DMS 273 treated with DMSO at 0.1 percent for 48 hours (cell line): Measurements from ENCODE around the gene COL5A1.

ENCODE experiments used
- DNase-seq: peaks from one replicate; lab custom pipeline; 2025; lab: John Stamatoyannopoulos, UW

The COL5A1 gene

DNA sequence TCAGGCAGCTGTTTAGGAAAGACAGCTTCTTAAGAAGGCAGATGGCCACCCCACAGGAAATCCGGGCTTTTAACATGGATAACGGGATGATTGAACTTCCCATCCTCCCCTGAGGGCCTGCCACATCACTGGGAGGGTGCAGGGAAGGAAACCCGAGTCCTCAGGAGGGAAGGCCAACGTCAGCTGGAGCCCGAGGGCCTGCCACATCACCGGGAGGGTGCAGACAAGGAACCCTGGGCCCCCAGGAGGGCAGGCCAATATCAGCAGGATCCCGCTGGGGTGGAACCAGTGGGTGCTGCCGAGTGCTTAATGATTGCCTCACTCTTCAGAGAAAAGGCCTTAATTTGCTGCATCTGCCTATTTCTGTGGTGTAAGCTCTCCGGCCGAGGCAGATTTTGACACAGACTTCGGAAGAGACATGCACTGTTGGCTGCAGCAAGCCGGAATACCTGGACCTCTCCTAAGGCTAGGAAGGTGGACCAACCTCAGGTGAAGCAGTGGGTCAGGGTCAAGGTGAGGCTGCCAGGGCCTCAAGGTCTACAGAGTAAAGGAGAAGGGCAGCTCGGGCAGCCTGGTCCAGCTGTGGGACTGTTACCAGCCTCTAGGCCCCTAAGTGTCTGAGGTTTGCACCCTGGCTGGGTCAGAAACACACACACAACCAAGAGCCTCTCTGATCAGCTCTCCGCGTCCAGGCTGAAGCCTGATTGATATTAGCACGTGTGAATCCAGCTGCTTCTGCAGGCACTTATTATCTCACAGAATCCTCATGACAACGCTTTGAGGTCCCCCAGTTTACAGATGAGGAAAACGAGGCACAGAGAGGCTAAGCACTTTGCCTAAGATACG is 14.8 kb upstream of the COL5A1 start:
- no peak for DNase-seq

DNA sequence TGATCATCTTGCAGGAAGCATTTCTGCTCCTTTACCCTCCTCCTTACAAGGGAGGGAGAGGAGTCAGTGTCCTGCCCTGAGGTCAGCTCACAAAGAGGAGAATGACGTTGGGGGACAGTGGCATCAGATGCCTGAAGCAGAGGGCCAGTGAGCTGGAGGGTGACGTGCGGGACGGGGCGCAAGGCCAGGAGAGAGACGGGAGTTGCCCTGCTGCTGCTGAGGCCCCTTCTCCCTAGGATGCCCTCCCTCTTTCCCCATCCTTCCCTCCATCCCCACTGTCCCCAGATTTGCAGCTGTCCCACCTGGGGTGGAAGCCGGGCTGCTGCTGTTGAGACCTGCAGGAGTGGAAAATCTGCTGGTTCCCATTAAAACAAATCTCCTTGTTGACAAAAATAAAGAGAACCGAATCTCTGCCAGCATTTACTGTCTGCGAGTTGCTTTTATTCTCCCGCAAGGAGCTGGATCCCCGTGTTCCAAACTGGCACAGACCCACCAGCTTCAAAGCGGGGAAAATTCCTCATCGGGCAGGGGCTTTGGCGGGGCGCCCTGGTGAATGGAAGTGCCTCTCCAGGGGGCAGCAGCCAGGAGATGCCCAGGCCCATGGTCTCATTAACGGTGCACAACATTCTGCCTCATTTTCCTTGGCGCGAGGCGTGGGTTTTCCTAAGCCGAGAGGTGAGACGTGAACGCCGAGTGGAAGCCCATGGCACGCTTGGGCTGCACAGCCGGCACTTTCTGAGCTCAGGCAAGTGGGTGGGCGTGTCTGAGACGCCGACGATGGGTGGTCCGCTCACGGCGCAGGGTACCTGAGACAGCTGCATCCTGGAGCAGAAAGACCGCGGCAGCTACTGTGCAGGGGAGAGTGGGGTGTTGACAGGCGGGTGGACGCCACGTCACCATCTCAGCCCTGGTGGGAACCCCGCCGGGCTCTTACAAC is 13.9 kb upstream of the COL5A1 start:
- DNase-seq: no peak

- no peak for DNase-seq
Observed at GRCh38 chr9:134628354-134628736, 13.3 kb upstream of the COL5A1 start.

- no peak for DNase-seq
Observed at GRCh38 chr9:134629061-134629585, 12.5 kb upstream of the COL5A1 start.

DNA sequence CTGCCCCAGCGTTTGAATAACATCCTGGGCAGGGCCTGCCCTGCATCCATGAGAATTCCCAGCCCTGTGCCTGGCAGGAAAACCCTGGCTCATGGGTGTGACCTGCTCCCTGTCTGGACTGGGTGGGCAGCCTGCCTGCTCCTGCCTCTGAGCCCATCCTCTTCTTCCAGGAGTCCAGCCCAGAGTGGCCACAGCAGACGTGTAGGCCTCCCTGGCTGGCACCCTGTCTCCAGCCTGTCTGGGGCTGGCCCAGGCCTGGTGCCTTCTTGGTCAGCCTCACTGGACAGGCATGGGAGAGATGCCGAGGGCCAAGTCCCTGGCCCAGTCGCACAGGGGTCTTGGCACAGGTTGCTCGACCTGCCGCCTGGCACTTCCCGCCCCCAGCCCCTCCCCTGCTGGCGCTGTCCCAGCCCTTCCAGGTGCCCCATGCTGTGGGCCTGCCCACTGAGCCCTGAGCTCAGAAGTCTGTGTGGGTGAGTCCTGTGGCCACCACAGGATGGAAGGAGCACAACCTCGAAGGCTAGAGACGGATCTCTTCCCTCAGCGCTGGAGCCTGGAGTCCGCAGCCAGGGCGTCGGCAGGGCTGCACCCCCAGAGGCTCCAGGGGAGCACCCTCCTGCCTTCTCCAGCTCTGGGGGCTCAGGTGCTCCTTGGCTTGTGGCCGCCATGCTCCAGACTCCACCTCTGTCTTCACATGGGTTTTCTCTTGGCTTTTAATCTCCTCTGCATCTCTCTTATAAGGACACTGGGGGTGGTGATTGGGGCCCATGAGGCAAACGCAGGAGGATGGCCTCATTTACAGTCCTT is 11.8 kb upstream of the COL5A1 start:
- no peak for DNase-seq

- no peak for DNase-seq
Observed at GRCh38 chr9:134630393-134630790, 11.2 kb upstream of the COL5A1 start.

GRCh38 chr9:134630861-134631260 is 10.7 kb upstream of the COL5A1 start:
- DNase-seq: no peak

- no peak for DNase-seq
Observed at GRCh38 chr9:134631881-134632280, 9.7 kb upstream of the COL5A1 start.

DNA sequence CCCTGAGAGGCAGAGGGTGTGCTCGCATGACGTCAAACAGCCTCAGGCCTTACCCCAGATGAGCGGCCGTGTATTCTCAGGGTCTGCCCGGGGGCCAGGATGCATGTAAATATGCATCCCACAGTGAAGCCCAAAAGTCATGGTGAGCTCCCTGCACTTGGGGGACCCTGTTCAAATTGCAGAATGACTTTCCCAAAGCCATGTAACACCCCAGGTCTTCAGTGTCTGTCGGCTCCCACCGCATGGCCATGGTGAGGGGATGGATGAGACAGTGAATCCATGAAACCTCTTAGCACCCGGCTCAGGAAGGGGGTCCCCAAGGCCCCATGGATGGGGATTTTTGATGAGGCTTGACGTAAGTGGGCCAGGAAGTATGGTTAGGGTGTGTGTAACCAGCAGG is 9.3 kb upstream of the COL5A1 start:
- no peak for DNase-seq

GRCh38 chr9:134633362-134634142 is 8.1 kb upstream of the COL5A1 start:
- DNase-seq: no peak

DNA sequence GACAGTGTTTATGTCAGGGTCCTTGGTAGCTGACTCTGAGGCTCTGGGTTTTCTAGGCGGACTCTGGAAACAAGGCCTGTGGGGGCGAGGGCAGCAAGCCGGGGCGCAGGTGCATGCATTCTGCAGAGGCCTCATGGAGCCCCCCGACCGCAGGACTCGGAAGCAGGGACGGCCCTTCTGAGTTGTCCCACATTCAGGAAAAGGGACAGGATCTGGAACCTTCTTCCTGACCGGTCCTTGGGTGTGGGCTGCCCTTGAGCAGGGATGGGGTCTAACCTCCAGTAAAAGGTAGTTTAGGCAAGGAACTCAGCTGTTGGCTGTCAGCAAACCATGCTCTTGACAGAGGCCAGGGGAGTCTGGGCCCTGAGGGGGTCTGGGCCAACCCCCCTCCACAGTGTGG is 7.4 kb upstream of the COL5A1 start:
- no peak for DNase-seq

DNA sequence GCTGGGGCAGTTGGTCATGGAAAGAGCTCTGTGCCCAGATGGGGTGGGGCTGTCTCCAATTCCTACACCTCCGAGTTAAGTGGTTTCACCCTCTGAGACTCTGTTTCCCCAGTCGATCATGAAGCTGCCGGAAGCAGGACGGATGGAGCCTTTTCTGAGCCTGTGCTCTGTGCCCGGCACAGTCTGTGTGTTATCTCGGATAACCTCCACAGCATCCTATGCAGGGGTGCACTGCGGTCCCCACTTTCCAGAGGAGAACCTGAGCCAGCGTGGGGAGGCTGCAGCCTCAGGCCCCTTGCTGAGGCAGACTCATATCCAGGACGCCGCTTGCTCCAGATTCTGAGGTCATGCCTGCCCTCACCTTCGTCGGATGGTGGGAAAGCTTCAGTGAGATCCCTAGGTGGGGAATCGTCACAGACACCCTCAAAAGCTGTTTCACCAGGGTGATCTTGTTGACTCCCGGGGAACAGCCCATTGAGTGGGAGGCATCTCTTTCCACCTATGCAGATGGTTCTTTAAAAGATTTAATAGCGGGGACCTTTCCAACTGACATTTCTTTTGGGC is 6.9 kb upstream of the COL5A1 start:
- no peak for DNase-seq

- DNase-seq: no peak
Observed at GRCh38 chr9:134635351-134636148, 6.1 kb upstream of the COL5A1 start.

GRCh38 chr9:134636149-134636507 is 5.5 kb upstream of the COL5A1 start:
- DNase-seq: no peak

GRCh38 chr9:134637241-134637640 is 4.4 kb upstream of the COL5A1 start:
- DNase-seq: no peak

- DNase-seq: no peak
Observed at GRCh38 chr9:134637696-134638501, 3.7 kb upstream of the COL5A1 start.

DNA sequence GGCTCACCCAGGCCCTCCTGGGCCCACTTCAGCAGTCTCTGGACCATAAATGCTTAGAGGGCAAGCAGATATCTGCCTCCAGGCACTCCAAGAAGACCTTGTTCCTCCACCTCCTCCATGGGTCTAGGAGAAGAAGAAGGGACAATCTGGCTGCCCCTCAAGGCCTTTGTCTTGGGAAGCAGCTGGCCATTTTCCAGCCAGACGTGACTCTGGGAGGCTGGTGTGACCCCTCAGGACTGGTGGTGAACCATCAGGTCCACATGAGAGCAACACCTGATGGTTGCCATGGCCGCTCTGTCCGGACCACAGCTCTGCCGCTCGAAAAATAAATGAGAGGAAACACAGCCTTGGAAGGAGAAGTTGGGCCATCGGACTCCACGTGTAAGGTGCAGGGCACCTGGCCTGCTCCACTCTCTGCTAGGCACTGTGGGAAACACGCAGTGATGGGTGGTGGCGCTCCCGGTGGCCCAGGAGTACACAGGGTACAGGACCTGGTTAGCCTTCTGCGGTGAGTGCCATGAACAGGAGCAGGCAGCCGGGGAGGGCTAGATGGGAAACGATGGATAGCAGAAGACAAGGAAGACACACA is 3.0 kb upstream of the COL5A1 start:
- DNase-seq: no peak

DNA sequence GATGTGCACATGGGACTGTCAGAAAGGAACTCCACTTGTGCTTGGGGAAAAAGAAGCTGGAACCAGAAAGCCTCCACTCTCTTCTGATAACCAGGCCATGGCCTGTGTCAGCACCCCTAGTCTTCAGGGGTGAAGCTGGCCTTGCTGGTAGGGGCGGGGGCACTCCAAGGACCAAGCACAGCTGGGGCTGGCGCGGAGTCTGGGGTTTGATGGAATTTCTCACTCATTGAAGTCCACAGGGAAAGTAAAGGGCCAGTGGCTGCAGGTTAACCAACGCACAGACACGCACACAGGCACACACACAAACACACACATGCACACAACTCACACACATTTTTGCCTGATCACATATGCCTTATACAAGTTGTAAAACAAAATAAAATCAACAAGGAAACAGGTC is 1.6 kb upstream of the COL5A1 start:
- no peak for DNase-seq
